ENCODE results near the gene ZNF710.

- TF ChIP-seq CTCF (IDR thresholded peaks at IDR 0.05) (no peak), POLR2A (IDR thresholded peaks at IDR 0.05) (no peak)
Measured at GRCh38 chr15:90016721-90017120, 15.6 kb downstream of the ZNF710 start.

All from adrenal gland (tissue), 5 donors.